DMS79 (cell line): Measurements from ENCODE around the gene KRTAP10-11.
"Not testable (repeated sequence)": the region's sequence is repeated elsewhere in the genome, so short reads cannot be mapped to it uniquely, and the experiment has no call there.

Experiments used
- DNase-seq: peaks from one replicate; lab custom pipeline; 2025; lab: John Stamatoyannopoulos, UW

KRTAP10-11 gene, protein sequence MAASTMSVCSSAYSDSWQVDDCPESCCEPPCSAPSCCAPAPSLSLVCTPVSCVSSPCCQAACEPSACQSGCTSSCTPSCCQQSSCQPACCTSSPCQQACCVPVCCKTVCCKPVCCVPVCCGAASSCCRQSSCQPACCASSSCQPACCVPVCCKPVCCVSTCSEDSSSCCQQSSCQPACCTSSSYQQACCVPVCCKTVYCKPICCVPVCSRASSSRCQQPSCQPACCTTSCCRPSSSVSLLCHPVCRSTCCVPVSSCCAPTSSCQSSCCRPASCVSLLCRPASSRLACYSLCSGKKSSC

DNA sequence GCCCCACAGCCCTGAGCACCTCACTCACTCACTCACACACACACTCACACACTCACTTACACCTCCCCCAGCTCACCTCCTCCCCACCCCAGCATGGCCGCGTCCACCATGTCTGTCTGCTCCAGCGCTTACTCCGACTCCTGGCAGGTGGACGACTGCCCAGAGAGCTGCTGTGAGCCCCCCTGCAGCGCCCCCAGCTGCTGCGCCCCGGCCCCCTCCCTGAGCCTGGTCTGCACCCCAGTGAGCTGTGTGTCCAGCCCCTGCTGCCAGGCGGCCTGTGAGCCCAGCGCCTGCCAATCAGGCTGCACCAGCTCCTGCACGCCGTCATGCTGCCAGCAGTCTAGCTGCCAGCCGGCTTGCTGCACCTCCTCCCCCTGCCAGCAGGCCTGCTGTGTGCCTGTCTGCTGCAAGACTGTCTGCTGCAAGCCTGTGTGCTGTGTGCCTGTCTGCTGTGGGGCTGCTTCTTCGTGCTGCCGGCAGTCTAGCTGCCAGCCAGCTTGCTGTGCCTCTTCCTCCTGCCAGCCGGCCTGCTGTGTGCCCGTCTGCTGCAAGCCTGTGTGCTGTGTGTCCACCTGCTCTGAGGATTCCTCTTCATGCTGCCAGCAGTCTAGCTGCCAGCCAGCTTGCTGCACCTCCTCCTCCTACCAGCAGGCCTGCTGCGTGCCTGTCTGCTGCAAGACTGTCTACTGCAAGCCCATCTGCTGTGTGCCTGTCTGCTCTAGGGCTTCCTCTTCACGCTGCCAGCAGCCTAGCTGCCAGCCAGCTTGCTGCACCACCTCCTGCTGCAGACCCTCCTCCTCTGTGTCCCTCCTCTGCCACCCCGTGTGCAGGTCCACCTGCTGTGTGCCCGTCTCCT is at the start of gene KRTAP10-11:
Gene KRTAP10-11, plus strand, starts transcription at position 49 of the 856 bp plus-strand sequence. Its CDS starts 45 bp downstream, at position 94.
- DNase-seq: not testable (repeated sequence)

DNA sequence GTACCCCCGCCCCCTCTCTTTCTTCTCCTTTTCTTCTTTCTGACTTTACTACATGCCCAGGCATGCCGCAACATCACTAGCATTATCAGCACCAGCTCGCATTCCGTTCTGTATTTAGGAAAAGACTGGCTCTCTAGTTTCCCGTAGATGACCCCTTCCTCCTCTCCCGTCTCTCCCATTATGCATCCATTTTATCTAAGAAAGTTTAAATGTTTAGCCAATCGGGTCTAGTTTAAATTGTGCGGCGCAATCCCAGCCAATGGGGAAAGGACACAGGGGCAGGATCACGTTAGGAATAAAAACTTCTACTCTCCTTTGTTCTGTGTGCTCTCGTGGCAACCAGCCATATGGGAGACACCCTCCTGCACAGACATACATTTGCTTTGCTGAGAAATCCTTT is 48.2 kb upstream of the KRTAP10-11 start:
- DNase-seq: no peak

DNA sequence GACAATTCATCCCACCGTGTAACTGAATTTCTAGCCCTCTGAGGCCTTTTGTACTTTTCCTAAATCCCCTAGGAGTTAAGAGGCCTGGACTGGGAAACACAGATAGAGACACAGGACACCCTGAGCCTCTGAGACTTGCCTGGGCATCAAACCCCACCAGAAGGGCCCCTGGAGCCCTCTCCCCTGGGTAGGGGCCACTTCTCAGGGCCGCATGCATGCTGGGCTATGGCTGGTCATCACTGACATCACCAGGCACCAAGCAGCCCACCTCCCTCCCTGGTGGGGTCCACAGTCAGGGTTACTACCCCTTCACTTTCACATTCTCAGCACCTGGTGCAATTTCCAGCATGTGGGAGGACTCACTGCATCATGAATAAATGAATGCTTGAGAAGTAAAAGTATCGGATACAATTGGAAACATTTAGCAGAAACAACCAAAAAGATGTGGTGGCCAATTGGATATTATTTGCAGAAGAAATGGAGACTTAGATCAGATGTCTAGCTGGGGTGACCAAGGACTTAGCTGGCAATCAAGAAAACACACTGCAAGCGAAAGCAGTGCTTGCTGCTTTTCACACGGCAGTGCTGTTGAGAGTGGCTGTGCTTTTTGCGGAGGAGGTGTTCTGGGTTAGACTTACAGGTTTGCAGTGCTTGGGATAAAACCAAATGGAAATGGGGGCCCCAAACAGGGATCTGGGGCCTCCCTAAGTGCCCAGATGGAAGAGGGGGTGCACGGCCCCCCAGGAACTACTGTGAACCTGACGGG is 46.8 kb upstream of the KRTAP10-11 start:
- no peak for DNase-seq

DNA sequence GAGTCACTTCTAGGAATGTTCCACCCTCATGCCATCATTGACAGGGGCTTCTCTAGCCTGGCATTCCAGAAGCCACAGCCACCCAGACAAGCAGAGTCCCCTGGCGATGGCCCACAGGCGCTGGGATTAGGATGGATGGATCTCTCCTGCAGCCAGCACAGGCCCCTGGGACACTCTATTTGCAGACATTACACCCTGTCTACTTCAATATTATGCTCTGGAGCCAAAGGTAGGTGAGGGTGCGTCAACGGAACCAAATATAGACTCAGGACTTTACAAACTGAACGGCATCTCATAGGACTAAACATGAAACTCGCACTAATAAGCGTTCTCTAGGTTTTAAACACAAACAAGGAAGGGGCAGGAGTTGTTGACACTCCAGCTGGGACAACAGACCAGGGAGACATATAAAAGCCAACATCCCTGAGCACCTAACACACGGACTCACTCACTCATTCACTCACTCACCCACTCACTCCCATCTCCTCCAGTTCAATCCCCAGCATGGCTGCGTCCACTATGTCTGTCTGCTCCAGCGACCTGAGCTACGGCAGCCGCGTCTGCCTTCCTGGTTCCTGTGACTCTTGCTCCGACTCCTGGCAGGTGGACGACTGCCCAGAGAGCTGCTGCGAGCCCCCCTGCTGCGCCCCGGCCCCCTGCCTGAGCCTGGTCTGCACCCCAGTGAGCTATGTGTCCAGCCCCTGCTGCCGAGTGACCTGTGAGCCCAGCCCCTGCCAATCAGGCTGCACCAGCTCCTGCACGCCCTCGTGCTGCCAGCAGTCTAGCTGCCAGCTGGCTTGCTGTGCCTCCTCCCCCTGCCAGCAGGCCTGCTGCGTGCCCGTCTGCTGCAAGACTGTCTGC is 45.9 kb upstream of the KRTAP10-11 start, which contains the start of gene KRTAP10-7:
Gene KRTAP10-7, plus strand, starts transcription at position 480 of the 861 bp plus-strand sequence. Its CDS starts 25 bp downstream, at position 505.
- not testable (repeated sequence) for DNase-seq

DNA sequence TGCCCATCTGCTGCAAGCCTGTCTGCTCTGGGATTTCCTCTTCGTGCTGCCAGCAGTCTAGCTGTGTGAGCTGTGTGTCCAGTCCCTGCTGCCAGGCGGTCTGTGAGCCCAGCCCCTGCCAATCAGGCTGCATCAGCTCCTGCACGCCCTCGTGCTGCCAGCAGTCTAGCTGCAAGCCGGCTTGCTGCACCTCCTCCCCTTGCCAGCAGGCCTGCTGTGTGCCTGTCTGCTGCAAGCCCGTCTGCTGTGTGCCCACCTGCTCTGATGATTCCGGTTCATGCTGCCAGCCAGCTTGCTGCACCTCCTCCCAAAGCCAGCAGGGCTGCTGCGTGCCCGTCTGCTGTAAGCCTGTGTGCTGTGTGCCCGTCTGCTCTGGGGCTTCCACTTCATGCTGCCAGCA is 45.1 kb upstream of the KRTAP10-11 start:
- DNase-seq: not testable (repeated sequence)

DNA sequence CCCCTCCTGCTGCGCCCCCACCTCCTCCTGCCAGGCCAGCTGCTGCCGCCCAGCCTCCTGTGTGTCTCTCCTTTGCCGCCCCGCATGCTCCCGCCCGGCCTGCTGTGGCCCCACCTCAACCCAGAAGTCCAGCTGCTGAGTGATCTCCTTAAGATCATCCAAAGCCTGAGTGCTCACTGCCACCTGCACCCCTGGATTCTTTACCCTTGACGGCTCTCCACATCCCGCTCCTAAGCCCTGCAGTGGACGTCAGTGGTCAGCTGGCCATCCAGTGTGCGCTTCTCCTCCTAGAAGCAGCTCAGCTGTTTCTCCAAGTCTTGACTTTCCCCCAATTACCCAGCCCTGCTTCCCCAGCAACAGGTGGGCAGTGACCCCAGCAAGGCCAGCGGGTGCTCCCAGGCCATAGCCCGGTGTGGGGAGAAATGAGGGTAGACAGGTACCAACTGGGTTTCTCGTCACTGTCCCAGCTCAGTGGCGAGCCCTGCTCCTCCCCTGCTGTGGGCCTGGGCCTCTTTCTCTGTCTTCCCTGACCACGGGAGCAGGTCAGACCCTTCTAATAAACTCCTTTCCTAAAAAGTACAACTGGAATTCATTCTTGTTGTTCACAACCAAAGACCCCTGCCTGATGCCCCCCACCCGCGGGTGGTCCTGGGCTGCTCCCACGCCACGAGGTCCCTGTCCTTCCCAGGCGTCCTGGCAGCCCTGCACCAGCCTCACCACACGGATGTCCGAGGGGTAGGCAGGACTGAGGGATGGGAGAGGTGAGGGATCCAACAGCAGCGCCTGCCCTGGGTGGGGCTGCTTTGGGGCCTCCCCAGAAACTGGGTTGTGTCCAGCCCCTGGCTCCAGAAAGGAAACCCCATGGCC is 44.4 kb upstream of the KRTAP10-11 start:
- no peak for DNase-seq

DNA sequence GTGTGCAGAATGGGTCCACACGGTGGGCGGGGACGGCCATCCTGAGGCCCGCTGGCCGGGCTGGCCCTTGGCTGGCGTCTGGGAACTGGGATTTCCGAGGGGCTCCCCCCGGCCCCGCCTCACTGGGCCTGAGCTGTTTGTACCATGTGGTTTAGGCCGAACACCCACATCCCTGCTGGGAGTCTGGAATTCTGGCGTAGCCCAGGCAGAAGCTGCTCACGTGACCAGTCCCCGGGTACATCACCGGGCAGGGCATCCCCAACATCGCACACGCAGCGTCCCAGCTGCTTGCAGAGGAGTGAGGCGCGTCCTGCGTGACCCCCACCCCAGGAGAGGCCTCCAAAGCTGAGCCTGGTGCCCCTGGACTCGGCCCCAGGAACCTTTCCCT is 43.8 kb upstream of the KRTAP10-11 start:
- no peak for DNase-seq

DNA sequence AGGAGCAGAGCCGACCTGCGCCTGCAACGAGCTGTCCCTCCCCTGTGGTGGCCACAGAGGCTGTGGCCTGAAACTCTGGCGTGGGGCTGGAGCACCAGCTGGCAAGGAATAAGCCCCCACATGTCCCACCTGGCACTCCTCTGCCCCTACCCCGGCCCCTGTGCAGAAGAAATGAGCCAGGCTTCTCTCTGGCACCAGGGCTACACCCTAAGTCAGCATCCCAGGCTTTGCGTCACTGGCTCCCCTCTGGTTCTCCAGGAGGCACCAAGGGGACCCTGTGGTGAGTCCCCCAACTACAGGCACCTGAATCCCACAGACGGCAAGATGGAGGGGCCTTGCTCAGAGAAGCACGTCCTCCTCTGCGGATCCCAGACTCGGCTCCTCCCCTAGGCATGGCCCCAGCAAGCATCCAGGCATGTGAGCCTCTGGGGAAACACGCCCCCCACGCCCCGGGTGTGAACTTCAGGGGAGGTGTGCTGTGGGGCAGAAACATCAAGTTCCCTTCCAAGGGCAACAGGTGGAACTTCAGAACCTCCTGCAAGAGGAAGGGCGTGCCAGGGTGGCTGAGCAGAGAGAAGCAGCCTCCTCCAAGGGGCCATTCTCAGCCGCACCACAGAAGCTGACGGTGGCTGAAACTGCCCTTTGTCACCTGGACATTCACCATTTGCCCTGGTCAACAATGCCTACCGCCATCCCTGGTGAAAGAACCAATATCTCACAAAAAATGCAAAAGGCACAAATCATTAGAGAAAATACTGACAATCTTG is 42.9 kb upstream of the KRTAP10-11 start:
- DNase-seq: no peak

DNA sequence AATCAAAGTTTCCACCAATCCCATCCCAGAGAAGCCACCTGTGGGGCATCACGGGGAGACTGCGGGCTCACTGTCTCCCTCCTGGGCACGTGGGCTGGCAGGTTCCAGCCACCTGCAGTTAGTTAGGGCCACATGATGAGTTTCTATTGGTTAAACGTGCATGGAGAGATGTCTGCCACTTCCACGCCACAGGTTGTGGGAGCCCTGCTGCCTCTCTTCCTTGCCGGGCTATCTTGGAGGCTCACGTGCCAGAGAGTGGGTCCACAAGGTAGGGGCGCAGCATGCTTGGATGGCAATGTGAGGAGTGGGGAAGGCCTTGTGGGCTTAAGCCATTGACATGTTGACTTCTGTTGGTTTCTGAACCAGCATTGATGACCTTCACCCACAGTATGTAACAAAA is 42.3 kb upstream of the KRTAP10-11 start:
- DNase-seq: no peak

DNA sequence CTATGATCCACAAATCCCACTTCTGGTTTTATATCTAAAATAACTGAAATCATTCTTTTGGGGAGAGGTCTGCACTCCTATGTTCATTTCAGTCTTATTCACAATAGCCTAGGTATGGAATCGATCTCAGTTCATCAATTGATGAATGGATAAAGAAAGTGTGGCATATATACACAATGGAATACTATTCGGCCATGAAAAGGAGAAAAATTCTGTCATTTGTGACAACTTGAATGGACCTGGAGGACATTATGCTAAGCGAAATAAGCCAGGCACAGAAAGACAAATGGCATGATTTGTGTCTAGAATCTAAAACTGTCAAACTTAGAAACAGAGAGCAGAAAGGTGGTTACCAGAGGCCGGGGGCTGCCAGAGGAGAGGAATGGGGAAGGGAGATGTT is 39.7 kb upstream of the KRTAP10-11 start:
- DNase-seq: no peak

DNA sequence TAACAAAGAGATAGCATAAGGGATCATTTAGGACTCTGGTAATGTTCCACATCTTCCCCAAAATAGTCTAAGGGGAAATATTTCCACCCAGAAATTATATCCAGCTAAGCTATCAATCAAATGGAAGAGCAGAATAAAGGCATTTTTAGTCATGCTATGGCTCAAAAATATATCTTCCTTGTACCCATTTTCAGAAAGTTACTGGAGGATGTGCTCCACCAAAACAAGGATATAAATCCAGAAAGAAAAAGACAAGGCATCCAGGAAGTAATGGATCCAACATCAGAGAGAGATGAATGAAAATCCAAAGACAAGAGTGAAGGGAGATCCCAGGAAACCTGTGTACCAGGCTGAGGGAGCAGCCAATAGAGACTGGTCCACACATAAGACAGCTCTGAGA is 37.0 kb upstream of the KRTAP10-11 start:
- DNase-seq: no peak

DNA sequence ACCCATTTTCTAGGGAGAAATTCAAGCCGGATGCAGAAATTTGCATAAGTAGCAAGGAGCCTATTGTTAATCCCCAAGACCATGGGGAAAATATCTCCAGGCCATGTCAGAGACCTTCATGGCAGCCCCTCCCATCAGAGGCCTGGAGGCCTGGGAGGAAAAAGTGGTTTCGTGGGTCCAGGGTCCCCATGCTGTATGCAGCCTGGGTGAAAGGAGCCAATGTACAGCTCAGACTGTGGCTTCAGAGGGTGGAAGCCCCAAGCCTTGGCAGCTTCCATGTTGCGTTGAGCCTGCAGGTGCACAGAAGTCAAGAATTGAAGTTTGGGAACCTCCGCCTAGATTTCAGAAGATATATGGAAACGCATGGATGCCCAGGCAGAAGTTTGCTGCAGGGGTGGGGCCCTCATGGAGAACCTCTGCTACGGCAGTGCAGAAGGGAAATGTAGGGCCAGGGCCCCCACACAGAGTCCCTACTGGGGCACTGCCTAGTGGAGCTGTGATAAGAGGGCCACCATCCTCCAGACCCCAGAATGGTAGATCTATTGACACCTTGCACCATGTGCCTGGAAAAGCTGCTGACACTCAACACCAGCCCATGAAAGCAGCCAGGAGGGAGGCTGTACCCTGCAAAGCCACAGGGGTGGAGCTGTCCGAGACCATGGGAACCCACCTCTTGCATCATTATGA is 35.9 kb upstream of the KRTAP10-11 start:
- DNase-seq: not testable (repeated sequence)

DNA sequence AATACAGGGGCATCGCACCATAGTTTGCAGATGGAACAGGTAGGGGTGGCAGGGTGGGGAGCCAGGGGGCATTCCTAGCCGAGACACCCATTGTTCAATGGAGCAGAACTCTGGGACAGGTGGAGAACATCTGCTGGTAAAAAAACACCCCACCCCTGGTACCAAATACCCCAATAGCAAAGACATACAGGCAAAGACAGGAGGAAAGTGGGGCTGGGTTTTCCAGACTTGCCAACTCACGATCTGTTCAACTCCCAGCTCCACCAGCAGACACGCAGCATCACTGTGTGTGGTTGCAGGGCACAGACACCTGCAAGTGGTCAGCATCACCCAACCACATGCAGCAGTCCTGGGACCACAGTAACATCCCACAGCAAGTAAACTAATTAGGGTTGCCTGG is 34.7 kb upstream of the KRTAP10-11 start:
- DNase-seq: no peak

DNA sequence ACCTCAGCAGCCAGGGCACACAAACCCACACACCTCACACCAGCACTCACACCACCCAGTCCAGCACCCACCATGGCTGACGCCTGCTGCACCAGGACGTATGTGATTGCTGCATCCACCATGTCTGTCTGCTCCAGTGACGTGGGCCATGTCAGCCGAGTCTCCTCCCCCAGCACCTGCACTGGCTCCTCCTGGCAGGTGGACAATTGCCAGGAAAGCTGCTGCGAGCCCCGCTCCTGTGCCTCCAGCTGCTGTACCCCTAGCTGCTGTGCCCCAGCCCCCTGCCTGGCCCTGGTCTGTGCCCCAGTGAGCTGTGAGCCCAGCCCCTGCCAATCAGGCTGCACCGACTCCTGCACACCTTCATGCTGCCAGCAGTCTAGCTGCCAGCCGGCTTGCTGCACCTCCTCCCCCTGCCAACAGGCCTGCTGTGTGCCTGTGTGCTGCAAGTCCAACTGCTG is 34.2 kb upstream of the KRTAP10-11 start, which contains the start of gene KRTAP10-8:
Gene KRTAP10-8, plus strand, starts transcription at position 51 of the 458 bp plus-strand sequence. Its CDS starts 22 bp downstream, at position 73.
- DNase-seq: no peak

DNA sequence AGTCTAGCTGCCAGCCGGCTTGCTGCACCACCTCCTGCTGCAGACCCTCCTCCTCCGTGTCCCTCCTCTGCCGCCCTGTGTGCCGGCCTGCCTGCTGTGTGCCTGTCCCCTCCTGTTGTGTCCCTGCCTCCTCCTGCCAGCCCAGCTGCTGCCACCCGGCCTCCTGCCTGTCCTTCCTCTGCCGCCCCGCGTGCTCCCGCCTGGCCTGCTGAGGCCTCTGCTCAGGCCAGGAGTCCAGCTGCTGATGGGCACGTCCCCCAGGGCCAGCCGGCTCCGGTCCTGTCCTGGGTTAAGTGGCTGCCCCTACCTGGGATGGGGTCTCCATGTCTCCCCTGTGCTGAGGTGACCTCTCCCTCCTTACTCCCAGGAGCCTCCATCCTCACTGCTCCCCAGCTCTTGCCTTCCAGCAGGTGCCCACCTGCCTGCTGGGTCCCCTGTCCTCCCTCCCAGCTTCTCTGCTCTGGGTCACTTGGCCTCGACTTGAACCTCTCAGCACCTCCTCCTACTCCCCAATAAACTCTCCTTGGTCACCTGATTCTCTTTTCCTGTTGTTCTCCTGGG is 33.5 kb upstream of the KRTAP10-11 start:
- DNase-seq: no peak

DNA sequence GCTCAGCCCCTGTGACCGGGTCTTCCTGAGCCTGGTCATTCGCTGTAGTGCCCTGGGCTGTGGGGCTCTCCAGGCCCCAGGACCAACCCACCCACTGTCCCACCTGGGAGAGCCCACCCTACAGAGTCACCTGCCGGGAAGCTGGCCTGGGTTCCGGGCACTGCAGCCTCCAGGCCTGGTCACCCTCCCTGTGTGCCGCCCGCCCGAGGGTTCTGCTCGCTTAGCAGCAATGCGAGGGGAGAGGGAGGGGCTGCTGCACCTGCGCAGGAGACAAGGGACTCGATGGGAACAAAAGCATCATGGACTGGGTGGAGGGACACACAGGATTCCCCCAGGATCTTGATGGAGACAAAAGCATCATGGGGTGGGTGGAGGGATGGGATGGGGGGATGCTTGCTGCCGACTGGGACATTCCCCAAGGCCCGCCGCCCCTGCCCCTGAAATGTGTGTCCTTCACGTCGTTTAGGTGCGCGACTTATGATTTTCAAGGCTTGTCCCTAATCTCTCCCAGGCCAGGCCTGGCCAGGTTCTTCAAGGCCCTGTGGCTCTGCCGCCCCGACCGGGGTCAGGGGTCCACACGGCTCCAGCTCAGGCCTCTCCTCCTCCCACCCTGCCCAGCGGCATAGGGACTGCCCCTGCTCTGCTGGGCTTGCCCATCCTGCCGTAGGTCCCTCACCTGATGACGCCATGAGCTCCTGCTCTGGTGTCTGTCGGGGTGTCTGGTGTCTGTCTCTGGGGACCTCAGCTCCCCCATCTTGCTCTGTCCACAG is 32.6 kb upstream of the KRTAP10-11 start:
- DNase-seq: no peak

DNA sequence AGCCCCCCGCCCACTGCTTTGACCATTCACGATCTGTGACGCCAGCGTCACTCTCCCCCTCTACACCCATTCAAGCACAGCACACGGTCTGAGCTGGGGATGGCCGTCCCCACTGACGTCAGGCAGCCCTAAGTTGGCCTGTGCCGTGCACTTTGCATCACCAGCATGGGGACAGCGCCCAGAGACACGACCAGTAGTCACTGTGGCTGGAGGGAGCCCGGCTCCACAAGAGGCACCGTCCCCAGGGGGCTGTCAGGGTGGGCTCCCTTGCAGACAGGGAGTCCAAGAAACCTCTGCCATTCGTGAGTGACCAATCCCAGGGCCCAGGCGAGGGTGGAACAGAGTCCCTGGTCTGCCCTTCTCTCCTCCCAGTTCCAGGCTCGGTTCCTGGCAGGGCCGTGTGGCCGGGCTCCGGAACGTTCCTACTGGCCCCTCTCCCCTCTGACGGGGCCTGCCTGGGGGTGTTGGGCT is 32.0 kb upstream of the KRTAP10-11 start:
- no peak for DNase-seq
